Inflammatory macrophage treated with lipopolysaccharide for 1 hour (primary cell): ENCODE results near the gene SLCO1A2.
A peak's percentile ranks its signal among the peaks of the same experiment; 100 is the strongest.
"Not testable (repeated sequence)": the region's sequence is repeated elsewhere in the genome, so short reads cannot be mapped to it uniquely, and the experiment has no call there.

ENCODE experiments used
- DNase-seq, 2 donors: peaks; one replicate each; pipeline ENCODE4 v3.0.0-alpha.2; 2020 to 2022

SLCO1A2 gene

GRCh38 chr12:21334771-21335325, at the start of gene SLCO1A2:
Gene SLCO1A2 (minus strand): TSS chr12:21334917. CDS start chr12:21334647, 270 bp downstream.
- DNase-seq, result no peak

- no peak for DNase-seq
Observed at GRCh38 chr12:21384261-21384660, 49.5 kb upstream of the SLCO1A2 start.

DNA sequence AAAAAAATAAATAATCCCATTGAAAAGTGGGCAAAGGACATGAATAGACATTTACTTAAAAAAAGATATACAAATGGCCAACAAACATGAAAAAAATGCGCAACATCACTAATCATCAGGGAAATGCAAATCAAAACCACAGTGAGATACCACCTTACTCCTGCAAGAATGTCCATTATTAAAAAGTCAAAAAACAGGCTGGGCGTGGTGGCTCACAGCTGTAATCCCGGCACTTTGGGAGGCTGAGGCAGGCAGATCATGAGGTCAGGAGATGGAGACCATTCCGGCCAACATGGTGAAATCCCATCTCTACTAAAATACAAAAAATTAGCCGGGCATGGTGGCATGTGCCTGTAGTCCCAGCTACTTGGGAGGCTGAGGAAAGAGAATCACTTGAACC, 46.6 kb upstream of the SLCO1A2 start:
- DNase-seq, result not testable (repeated sequence)

GRCh38 chr12:21379218-21379617, 44.5 kb upstream of the SLCO1A2 start:
- DNase-seq, result no peak

DNA sequence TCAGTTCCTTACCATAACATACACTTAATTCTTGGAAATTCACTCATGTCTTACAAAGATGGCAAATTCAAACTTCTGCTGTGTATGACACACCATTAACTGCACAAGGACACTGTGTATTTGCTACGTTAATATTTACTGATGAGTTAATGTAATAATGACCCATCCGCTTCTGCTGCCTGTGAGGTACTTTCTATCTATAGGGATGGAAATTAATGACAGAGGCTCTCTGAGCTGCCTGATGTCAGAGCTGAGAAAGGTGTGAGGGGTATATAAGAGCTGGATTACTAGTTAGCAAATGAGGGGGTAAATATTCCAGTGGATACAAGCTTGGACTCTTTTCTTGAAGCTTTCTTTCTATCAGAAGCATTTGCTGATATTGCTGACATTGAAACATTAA, 37.9 kb upstream of the SLCO1A2 start, which contains the start of gene IAPP:
Gene IAPP (plus strand): TSS at position 301 of the 400 bp plus-strand sequence. CDS start 450 bp downstream, outside the sequence.
- DNase-seq, result no peak

DNA sequence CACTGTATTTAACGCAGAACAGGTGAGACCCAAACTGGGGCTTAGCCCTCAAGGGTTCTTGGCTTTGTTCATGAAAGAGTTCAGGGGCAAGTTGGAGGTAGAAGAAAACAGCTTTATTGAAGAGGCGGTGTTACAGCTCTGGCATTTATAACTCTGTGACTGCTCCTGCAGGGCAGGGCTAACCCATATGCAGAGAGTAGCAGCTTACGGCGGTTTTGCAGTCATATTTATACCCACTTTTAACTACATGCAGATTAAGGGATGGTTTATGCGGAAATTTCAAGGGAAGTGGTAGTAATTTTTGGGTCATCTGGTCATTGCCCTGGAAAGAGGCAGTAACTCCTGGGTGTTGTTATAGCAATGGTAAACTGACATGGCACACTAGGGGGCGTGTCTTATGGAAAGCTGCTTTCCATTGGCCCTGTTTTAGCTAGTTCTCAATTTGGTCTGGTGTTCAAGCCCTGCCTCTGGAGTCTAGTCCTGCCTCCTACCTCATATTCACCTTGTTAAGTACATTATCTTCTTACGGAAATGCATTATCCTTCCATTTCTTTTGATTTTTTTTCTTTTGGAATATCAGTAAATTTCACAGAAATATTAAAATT, 36.2 kb upstream of the SLCO1A2 start:
- DNase-seq, result no peak

DNA sequence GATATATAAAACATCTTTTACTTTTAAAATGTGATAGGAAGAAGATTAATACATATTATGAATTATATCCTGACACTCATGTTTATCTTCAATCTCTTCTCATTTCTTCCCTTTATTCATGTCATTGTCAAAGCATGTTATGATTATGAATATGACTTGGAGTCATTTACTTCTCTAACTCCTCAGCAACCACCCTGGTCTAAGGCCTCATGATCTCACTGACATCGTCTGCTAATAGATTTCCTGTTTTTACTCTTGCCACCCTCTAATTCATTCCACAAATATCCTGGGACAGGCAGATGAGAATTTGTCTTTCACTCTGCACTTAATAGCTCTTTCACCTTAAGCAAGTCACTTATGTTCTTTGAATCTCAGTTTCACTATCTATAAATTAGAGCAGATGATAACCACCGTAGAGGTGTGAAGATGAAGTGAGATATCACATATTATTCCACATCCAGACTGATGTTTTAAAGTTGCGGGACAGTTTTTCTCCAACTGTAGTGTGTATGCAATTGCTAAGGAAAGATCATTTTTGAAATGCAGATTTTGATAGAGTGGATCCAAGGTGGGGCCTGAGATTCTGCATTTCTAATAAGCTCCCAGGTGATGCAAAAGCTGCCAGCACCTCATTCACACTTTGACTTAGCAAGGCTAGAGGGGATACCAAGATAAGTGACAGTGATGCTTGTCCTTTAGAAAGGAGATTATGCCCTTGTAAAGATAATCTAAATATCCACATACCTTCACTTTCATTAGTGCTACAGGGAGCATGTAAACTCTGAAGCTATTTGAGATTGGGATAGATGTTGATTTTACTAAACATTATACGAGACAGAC, 34.6 kb upstream of the SLCO1A2 start:
- DNase-seq, result no peak

DNA sequence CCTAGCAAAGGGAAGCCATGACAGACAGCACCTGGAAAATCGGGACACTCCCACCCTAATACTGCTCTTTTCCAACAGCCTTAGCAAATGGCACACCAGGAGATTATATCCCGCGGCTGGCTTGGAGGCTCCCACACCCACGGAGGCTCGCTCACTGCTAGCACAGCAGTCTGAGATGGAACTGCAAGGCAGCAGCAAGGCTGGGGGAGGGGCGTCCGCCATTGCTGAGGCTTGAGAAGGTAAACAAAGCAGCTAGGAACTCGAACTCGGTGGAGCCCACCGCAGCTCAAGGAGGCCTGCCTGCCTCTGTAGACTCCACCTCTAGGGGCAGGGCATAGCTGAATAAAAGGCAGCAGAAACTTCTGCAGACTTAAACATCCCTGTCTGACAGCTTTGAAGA, 25.9 kb upstream of the SLCO1A2 start:
- not testable (repeated sequence) for DNase-seq

GRCh38 chr12:21354641-21355040, 19.9 kb upstream of the SLCO1A2 start:
- no peak for DNase-seq

DNA sequence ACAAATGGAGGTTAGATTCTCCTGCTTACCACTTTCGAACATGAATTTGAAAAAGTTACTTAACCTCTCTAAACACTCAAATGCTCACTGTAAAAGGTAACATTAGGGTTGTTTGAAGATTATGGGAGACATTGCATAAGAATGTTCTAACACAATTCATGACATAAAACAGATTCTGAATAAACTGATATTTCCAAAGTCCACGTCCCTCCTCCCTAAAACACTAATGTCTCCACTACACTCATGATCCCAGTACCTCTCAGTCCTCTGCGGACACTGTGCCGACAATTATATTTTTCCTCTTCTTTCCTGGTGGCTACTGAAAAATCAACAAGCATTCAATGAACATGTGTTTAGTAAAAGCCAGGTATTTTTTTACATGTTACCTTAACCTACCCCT, 19.2 kb upstream of the SLCO1A2 start:
- no peak for DNase-seq

DNA sequence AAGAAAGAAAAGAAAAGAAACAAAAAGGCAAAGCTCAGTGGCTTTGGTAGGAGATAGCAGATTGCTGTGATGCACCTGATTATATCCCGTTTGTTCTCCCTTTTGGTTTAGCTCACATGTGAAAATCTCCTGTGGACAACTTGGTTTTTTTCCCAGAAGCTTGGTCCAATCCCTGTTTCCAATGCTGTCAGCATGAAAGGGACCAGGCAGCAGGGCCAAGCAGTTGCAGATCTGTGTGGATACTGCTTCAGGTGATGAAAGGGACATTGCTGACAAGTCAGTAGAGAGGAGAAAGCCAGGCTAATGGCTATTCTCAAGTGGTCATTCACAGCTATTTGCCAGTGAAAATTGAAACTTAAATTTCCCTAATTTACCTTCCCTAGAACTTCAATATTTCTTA, 18.8 kb upstream of the SLCO1A2 start:
- no peak for DNase-seq

GRCh38 chr12:21350975-21351374, 16.3 kb upstream of the SLCO1A2 start:
- DNase-seq, result no peak

- DNase-seq, result no peak
Observed at GRCh38 chr12:21346542-21347205, 12.0 kb upstream of the SLCO1A2 start.

- no peak for DNase-seq
Observed at GRCh38 chr12:21343636-21344035, 8.9 kb upstream of the SLCO1A2 start.

GRCh38 chr12:21341769-21342168, 7.1 kb upstream of the SLCO1A2 start:
- DNase-seq, result no peak

DNA sequence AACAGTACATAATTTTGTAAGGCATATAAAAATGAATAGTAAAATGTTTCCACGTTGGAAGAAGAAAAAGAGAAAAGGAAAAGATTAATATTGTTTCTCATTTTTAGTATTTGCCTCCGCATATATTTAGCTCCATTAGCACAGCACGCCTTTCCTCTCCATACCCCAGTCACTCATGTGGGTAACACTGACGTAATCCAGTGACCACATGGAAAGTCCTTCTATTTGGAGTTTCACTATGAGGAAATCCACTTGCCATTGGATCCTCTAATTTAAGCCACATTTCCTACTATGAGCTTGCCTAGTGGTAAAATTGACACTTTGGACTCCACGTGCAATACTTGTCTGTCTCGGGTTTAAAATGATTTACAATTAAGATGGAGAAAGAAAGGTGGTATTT, 5.7 kb upstream of the SLCO1A2 start:
- DNase-seq, result peak; percentile 1 to 3

- DNase-seq, result no peak
Observed at GRCh38 chr12:21339921-21340320, 5.2 kb upstream of the SLCO1A2 start.

- no peak for DNase-seq
Observed at GRCh38 chr12:21337959-21338744, 3.4 kb upstream of the SLCO1A2 start.

DNA sequence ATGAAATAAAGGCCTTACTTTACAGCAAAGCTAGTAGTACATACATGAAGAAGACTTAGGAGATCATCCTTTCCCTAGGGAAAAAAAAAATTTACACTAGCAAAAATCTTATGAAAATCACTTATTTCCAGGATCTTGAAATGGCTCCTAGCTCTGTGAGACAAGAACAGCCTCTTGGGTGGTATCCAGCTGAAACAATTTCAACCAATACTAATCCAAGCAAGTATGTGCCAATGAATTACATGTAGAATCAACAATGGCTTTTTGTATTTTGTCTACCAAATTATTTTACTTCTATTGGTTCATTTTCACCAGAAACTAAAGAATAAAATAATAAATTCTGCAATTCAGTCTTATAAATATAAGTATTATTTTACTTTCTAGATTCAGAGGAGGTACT, 2.7 kb upstream of the SLCO1A2 start:
- no peak for DNase-seq

GRCh38 chr12:21336656-21337055, 1.9 kb upstream of the SLCO1A2 start:
- no peak for DNase-seq

- no peak for DNase-seq
Observed at GRCh38 chr12:21330682-21331253, 3.9 kb downstream of the SLCO1A2 start.

DNA sequence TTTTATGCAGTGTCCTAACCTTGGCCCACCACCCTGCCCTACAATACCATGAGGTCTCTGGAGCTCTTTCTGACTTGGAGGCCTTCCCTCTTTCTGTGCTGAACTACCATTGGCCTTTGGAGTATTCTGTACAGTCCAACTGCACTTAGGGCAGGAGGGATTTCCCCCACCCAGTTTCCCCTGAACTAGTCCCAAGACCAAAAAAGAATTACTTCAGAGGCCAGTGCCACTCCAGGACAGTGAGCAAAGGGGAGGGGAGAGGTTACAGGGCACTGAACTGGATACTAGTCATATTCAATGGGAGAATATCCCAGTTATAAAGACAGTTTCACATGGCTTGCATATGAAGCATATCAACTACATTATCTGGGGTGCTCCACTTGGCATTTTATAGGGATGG, 6.1 kb downstream of the SLCO1A2 start:
- no peak for DNase-seq
